ENCODE measurements around the gene PDS5B. TPM values are rescaled to one million over a fixed set of nuclear protein-coding genes. Genes with fewer than 3 reads are reported as not detected.

The PDS5B gene
- total and polyA plus RNA-seq, 4 donors: 3.6 to 24.3 (median 12.9) TPM

GRCh38 chr13:32790731-32791130 lies 204.5 kb downstream of the PDS5B start:
- Histone ChIP-seq H3K36me3 (ENCODE audit: control insufficient read depth in 4 of 4, insufficient read depth in 3 of 4, low read depth in 1 of 4, low read length in 3 of 4) (no peaks in the 10 kb centered on the region), H3K4me3 (ENCODE audit: low read depth in 1 of 3, low read length in 3 of 3) (no peak overlapping the region), H3K9ac (ENCODE audit: low read depth in 1 of 2, low read length in 2 of 2) (no peak overlapping the region), H3K27ac (ENCODE audit: low read depth in 1 of 2, low read length in 2 of 2) (no peak overlapping the region), H3K27me3 (ENCODE audit: control insufficient read depth in 4 of 4, insufficient read depth in 4 of 4, low read length in 3 of 4) (no peaks in the 10 kb centered on the region), H3K9me3 (ENCODE audit: control insufficient read depth in 4 of 4, low read length in 3 of 4) (no peaks in the 10 kb centered on the region), H3K4me1 (ENCODE audit: control insufficient read depth in 4 of 4, insufficient read depth in 4 of 4, low read length in 3 of 4) (no peaks in the 10 kb centered on the region)
- 91% methylated on average over 3 of the region's 3 CpGs for WGBS
- DNase-seq (ENCODE audit: low spot score): no peak
- TF ChIP-seq, protein P1, sequence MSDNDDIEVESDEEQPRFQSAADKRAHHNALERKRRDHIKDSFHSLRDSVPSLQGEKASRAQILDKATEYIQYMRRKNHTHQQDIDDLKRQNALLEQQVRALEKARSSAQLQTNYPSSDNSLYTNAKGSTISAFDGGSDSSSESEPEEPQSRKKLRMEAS (IDR thresholded peaks at IDR 0.05): no peak

DNA sequence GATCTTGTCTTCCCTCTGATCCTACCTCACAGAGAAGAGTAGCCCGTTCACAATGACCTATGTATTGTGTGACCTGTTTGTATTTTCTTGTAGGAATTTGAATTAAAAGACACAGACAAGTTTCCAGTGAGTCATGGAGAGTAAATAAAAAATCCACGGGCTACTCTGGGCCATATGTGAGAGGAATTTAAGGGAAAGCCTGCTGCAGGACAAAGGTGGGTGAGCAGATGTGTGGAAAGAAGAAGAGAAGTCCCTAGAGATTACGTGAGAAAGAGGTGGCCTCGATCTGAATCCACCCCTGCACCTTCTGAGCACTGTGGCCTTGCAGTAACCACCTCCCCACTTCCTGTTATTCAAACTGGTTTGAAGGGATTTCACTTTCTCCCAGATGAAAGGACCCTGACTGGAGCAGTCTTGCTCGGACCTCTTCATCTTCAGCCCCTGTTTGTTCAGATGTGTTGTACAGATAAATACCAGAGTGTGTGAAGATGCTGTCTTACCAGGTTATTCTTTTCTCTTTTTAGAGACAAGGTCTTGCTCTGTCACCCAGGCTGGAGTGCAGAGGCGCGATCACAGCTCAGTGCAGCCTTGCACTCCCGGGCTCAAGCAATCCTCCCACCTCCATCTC lies 205.4 kb downstream of the PDS5B start:
- H3K4me1 ChIP-seq (ENCODE audit: control insufficient read depth in 4 of 4, insufficient read depth in 4 of 4, low read length in 3 of 4): no peaks in the 10 kb centered on the region
- TF ChIP-seq RXRA (IDR thresholded peaks at IDR 0.05) (no peak), SP1 (IDR thresholded peaks at IDR 0.05) (no peak), FOXA1 (IDR thresholded peaks at IDR 0.05) (no peak), NR2F2 (IDR thresholded peaks at IDR 0.05) (no peak), FOXA2 (IDR thresholded peaks at IDR 0.05) (no peak), CTCF (IDR thresholded peaks at IDR 0.05; ENCODE audit: low read depth, low read length, missing input control) (no peak), ZBTB33 (IDR thresholded peaks at IDR 0.05) (no peak), JUND (IDR thresholded peaks at IDR 0.05) (no peak), YY1 (IDR thresholded peaks at IDR 0.05) (no peak), REST (IDR thresholded peaks at IDR 0.05) (no peak), GABPA (IDR thresholded peaks at IDR 0.05 in 1 of 2, conservative IDR thresholded peaks at IDR 0.05 in 1 of 2) (no peak), HNF4G (IDR thresholded peaks at IDR 0.05) (no peak)
- TF ChIP-seq, protein P1 (IDR thresholded peaks at IDR 0.05): no peak
- H3K36me3 ChIP-seq (ENCODE audit: control insufficient read depth in 4 of 4, insufficient read depth in 3 of 4, low read depth in 1 of 4, low read length in 3 of 4): no peaks in the 10 kb centered on the region
- H3K4me3 ChIP-seq (ENCODE audit: low read depth in 1 of 3, low read length in 3 of 3): no peak overlapping the region
- 72% methylated on average over 8 of the region's 8 CpGs for WGBS
- H3K9ac ChIP-seq (ENCODE audit: low read depth in 1 of 2, low read length in 2 of 2): no peak overlapping the region
- no peaks in the 10 kb centered on the region for H3K9me3 ChIP-seq (ENCODE audit: control insufficient read depth in 4 of 4, low read length in 3 of 4)
- no peak overlapping the region for H3K27ac ChIP-seq (ENCODE audit: low read depth in 1 of 2, low read length in 2 of 2)
- DNase-seq (ENCODE audit: low spot score): no peak
- H3K27me3 ChIP-seq (ENCODE audit: control insufficient read depth in 4 of 4, insufficient read depth in 4 of 4, low read length in 3 of 4): no peaks in the 10 kb centered on the region

All from liver (tissue), 9 donors.